GM12878 (cell line): Measurements from ENCODE around the gene PROSER3.

Experiments
- CBX5 ChIP-seq: sonication (generic); IDR thresholded peaks from 2 replicates; pipeline ENCODE4 v1.6.1; 2016; ENCODE audit warnings: low read depth, moderate library complexity, mild to moderate bottlenecking, inconsistent platforms
- EZH2 ChIP-seq: IDR thresholded peaks from 2 replicates; pipeline ENCODE4 v1.6.1; 2012; ENCODE audit warnings: low read depth, mild to moderate bottlenecking, control low read depth, inconsistent platforms, low read length, borderline replicate concordance; ENCODE audit not compliant: control insufficient read depth
- POLR2AphosphoS2 ChIP-seq: IDR thresholded peaks from 2 replicates; pipeline ENCODE4 v1.6.1; 2011; ENCODE audit warnings: low read depth, mild to moderate bottlenecking, low read length, improper control_type of control experiment, moderate library complexity
- REST ChIP-seq: IDR thresholded peaks from 2 replicates; pipeline ENCODE4 v1.6.1; 2012; ENCODE audit warnings: mild to moderate bottlenecking, low read depth, low read length

GRCh38 chr19:35816262-35816661, 58.3 kb downstream of the PROSER3 start:
- TF ChIP-seq POLR2AphosphoS2, result no peak
- TF ChIP-seq EZH2, result no peak
- TF ChIP-seq REST, result no peak
- TF ChIP-seq CBX5, result no peak
